SK-N-SH treated with all-trans-retinoic acid at 6 μM for 48 hours (cell line): ENCODE measurements around the gene PLN.

Experiments
- ATAC-seq: fragments of 200-7000 bp; cut with Tn5 transposase; 3 replicates; pipeline ENCODE4 v1.9.1; 2020; ENCODE audit warnings: mild to moderate bottlenecking, moderate library complexity
- ARNTL ChIP-seq: fragments of 450-650 bp; formaldehyde crosslinking; IDR thresholded peaks from 2 replicates; pipeline ENCODE4 v1.5.0; 2020; ENCODE audit warnings: low read depth, mild to moderate bottlenecking, moderate library complexity, borderline replicate concordance
- BACH2 ChIP-seq: fragments of 250-450 bp; sonication (Bioruptor Pico); IDR thresholded peaks from 2 replicates; pipeline ENCODE4 v1.9.0; 2021; ENCODE audit warnings: mild to moderate bottlenecking, borderline replicate concordance
- CREB5 ChIP-seq: fragments of 250-450 bp; sonication (Bioruptor Pico); IDR thresholded peaks from 2 replicates; pipeline ENCODE4 v1.5.1; 2020; ENCODE audit warnings: low read depth, mild to moderate bottlenecking, moderate library complexity
- CSDC2 ChIP-seq: fragments of 250-450 bp; sonication (Bioruptor Pico); IDR thresholded peaks from 2 replicates; pipeline ENCODE4 v1.5.0; 2020; ENCODE audit warnings: mild to moderate bottlenecking, moderate library complexity
- GLIS3 ChIP-seq: fragments of 250-450 bp; sonication (Bioruptor Pico); IDR thresholded peaks from 2 replicates; pipeline ENCODE4 v1.5.0; 2020; ENCODE audit warnings: mild to moderate bottlenecking, moderate library complexity
- ISL1 ChIP-seq: fragments of 250-450 bp; sonication (Bioruptor Pico); IDR thresholded peaks from 2 replicates; pipeline ENCODE4 v2.1.2; 2022; ENCODE audit warnings: mild to moderate bottlenecking, moderate library complexity
- OSR1 ChIP-seq: fragments of 250-450 bp; sonication (Bioruptor Pico); IDR thresholded peaks from 2 replicates; pipeline ENCODE4 v1.8.0; 2022; ENCODE audit warnings: moderate library complexity, mild to moderate bottlenecking, inconsistent platforms
- PATZ1 ChIP-seq: fragments of 250-450 bp; sonication (Bioruptor Pico); IDR thresholded peaks from 2 replicates; pipeline ENCODE4 v1.8.0; 2020; ENCODE audit warnings: mild to moderate bottlenecking, moderate library complexity, borderline replicate concordance
- POU6F1 ChIP-seq: fragments of 250-450 bp; sonication (Bioruptor Pico); IDR thresholded peaks from 2 replicates; pipeline ENCODE4 v1.8.0; 2021; ENCODE audit warnings: low read depth, mild to moderate bottlenecking, moderate library complexity, borderline replicate concordance
- RARB ChIP-seq: fragments of 250-450 bp; sonication (Bioruptor Pico); IDR thresholded peaks from 2 replicates; pipeline ENCODE4 v1.8.0; 2021; ENCODE audit warnings: mild to moderate bottlenecking, moderate library complexity
- SNAI2 ChIP-seq: fragments of 250-450 bp; sonication (Bioruptor Pico); IDR thresholded peaks from 2 replicates; pipeline ENCODE4 v1.5.0; 2020; ENCODE audit warnings: mild to moderate bottlenecking, moderate library complexity
- TCF4 ChIP-seq: fragments of 250-450 bp; sonication (Bioruptor Pico); IDR thresholded peaks from 2 replicates; pipeline ENCODE4 v1.8.0; 2021; ENCODE audit warnings: mild to moderate bottlenecking, moderate library complexity, borderline replicate concordance
- TOX ChIP-seq: fragments of 250-450 bp; sonication (Bioruptor Pico); IDR thresholded peaks from 2 replicates; pipeline ENCODE4 v1.8.0; 2021; ENCODE audit warnings: mild to moderate bottlenecking, moderate library complexity, borderline replicate concordance
- TSHZ2 ChIP-seq: fragments of 250-450 bp; sonication (Bioruptor Pico); IDR thresholded peaks from 2 replicates; pipeline ENCODE4 v1.5.0; 2020; ENCODE audit warnings: mild to moderate bottlenecking, moderate library complexity
- ZC3H10 ChIP-seq: fragments of 250-450 bp; sonication (Bioruptor Pico); IDR thresholded peaks from 2 replicates; pipeline ENCODE4 v1.5.1; 2021; ENCODE audit warnings: mild to moderate bottlenecking, moderate library complexity
- ZFP3 ChIP-seq: fragments of 250-450 bp; sonication (Bioruptor Pico); IDR thresholded peaks from 2 replicates; pipeline ENCODE4 v1.5.0; 2020; ENCODE audit warnings: mild to moderate bottlenecking, moderate library complexity
- ZFP30 ChIP-seq: fragments of 450-650 bp; formaldehyde crosslinking; IDR thresholded peaks from 2 replicates; pipeline ENCODE4 v1.5.0; 2022; ENCODE audit warnings: mild to moderate bottlenecking, moderate library complexity
- ZNF565 ChIP-seq: fragments of 450-650 bp; formaldehyde crosslinking; conservative IDR thresholded peaks from 2 replicates; pipeline ENCODE4 v1.5.0; 2020; ENCODE audit warnings: low read depth, mild to moderate bottlenecking, moderate library complexity
- ZNF70 ChIP-seq: fragments of 450-650 bp; formaldehyde crosslinking; IDR thresholded peaks from 2 replicates; pipeline ENCODE4 v1.5.0; 2020; ENCODE audit warnings: mild to moderate bottlenecking, moderate library complexity
- ZNF8 ChIP-seq: fragments of 450-650 bp; formaldehyde crosslinking; IDR thresholded peaks from 2 replicates; pipeline ENCODE4 v1.5.0; 2020; ENCODE audit warnings: mild to moderate bottlenecking, moderate library complexity

Gene PLN

GRCh38 chr6:118529756-118530155 is 18.3 kb upstream of the PLN start:
- ATAC-seq = no peak
- TF ChIP-seq ZNF8 (CRISPR knock-in tag) (no peak), CSDC2 (CRISPR knock-in tag) (no peak), POU6F1 (CRISPR knock-in tag) (no peak), OSR1 (CRISPR knock-in tag) (no peak), CREB5 (CRISPR knock-in tag) (no peak), SNAI2 (CRISPR knock-in tag) (no peak), ARNTL (no peak), TSHZ2 (CRISPR knock-in tag) (no peak), BACH2 (CRISPR knock-in tag) (no peak), ZNF70 (CRISPR knock-in tag) (no peak), TOX (CRISPR knock-in tag) (no peak), ZFP30 (no peak), ZC3H10 (CRISPR knock-in tag) (no peak), TCF4 (CRISPR knock-in tag) (no peak), ZNF565 (CRISPR knock-in tag) (no peak), GLIS3 (CRISPR knock-in tag) (no peak), RARB (CRISPR knock-in tag) (no peak), ZFP3 (CRISPR knock-in tag) (no peak), PATZ1 (CRISPR knock-in tag) (no peak), ISL1 (CRISPR knock-in tag) (no peak)

GRCh38 chr6:118530942-118531341 is 17.2 kb upstream of the PLN start:
- no peak for ATAC-seq
- TF ChIP-seq CREB5 (CRISPR knock-in tag) (no peak), ZNF565 (CRISPR knock-in tag) (no peak), CSDC2 (CRISPR knock-in tag) (no peak), RARB (CRISPR knock-in tag) (no peak), TCF4 (CRISPR knock-in tag) (no peak), PATZ1 (CRISPR knock-in tag) (no peak), GLIS3 (CRISPR knock-in tag) (no peak)
